H1 (cell line): ENCODE data around the gene SMTNL2.

Source experiments
- ASH2L ChIP-seq: fragments of 200-600, 300-600 bp; sonication (generic); IDR thresholded peaks from one replicate; pipeline ENCODE4 v1.7.1; 2017; ENCODE audit warnings: low read length
- ATF2 ChIP-seq: IDR thresholded peaks from 2 replicates; pipeline ENCODE4 v1.6.1; 2012; ENCODE audit warnings: low read length, inconsistent platforms
- CBX8 ChIP-seq: fragments of 300-800, 300-1000 bp; sonication (generic); IDR thresholded peaks from 2 replicates; pipeline ENCODE4 v1.7.1; 2016; ENCODE audit warnings: low read depth, low read length, borderline replicate concordance
- CTCF ChIP-seq, 3 experiments: IDR thresholded peaks; 1 replicate in 2 of 3; 2 replicates in 1 of 3; pipeline versions ENCODE4 v1.5.1 to v1.6.1; 2011; ENCODE audit warnings: low read length in 3 of 3, mild to moderate bottlenecking in 3 of 3, inconsistent platforms in 2 of 3, low read depth in 1 of 3, moderate library complexity in 1 of 3; ENCODE audit not compliant: insufficient read depth in 1 of 3; ENCODE audit errors: control extremely low read depth in 1 of 3
- EP300 ChIP-seq, 2 experiments: IDR thresholded peaks; 1 replicate in 1 of 2; 2 replicates in 1 of 2; pipeline ENCODE4 v1.6.1; 2011 to 2012; ENCODE audit warnings: low read depth in 2 of 2, low read length in 2 of 2, mild to moderate bottlenecking in 2 of 2, borderline replicate concordance in 1 of 2, inconsistent platforms in 1 of 2, moderate library complexity in 1 of 2
- EZH2 ChIP-seq: fragments of 200-600 bp; sonication (generic); IDR thresholded peaks from 2 replicates; pipeline ENCODE4 v1.7.1; 2012; ENCODE audit warnings: low read depth, mild to moderate bottlenecking, moderate library complexity, low read length, inconsistent platforms; ENCODE audit not compliant: severe bottlenecking
- KDM5A ChIP-seq: fragments of 200-600 bp; IDR thresholded peaks from 2 replicates; pipeline ENCODE4 v1.7.1; 2012; ENCODE audit warnings: mild to moderate bottlenecking, low read length, inconsistent platforms, mixed read lengths
- MAX ChIP-seq: IDR thresholded peaks from 2 replicates; pipeline ENCODE4 v1.6.1; 2012; ENCODE audit warnings: inconsistent platforms
- POLR2A ChIP-seq, 2 experiments: IDR thresholded peaks; 1 replicate in 1 of 2; 2 replicates in 1 of 2; pipeline ENCODE4 v1.6.1; 2011; ENCODE audit warnings: low read depth in 2 of 2, low read length in 2 of 2, mild to moderate bottlenecking in 2 of 2; ENCODE audit errors: control extremely low read depth in 1 of 2
- POLR2AphosphoS5 ChIP-seq: IDR thresholded peaks from 2 replicates; pipeline ENCODE4 v1.6.1; 2011; ENCODE audit warnings: low read depth, low read length
- SP1 ChIP-seq: IDR thresholded peaks from 2 replicates; pipeline ENCODE4 v1.6.1; 2011; ENCODE audit warnings: low read depth, low read length
- ZNF274 ChIP-seq: IDR thresholded peaks from 2 replicates; pipeline ENCODE4 v1.7.0; 2012; ENCODE audit warnings: low read length, borderline replicate concordance; ENCODE audit errors: extremely low read depth

- no peak for TF ChIP-seq EZH2
- TF ChIP-seq ZNF274 = no peak
- no peak for TF ChIP-seq SP1
- TF ChIP-seq CTCF (IDR thresholded peaks at IDR 0.05; ENCODE audit: control extremely low read depth in 1 of 3, insufficient read depth in 1 of 3, low read depth in 1 of 3, low read length in 3 of 3) = no peak
- no peak for TF ChIP-seq CBX8
- TF ChIP-seq POLR2A (IDR thresholded peaks at IDR 0.05; ENCODE audit: control extremely low read depth in 1 of 2, low read depth in 2 of 2, low read length in 2 of 2) = no peak
- no peak for TF ChIP-seq MAX
- no peak for TF ChIP-seq ASH2L
- TF ChIP-seq EP300 (IDR thresholded peaks at IDR 0.05; ENCODE audit: borderline replicate concordance in 1 of 2, low read depth in 2 of 2, low read length in 2 of 2) = no peak
- TF ChIP-seq POLR2AphosphoS5 = no peak
- no peak for TF ChIP-seq KDM5A
- no peak for TF ChIP-seq ATF2
Observed at GRCh38 chr17:4587195-4587594, 2.9 kb downstream of the SMTNL2 start.
